GM18508 (cell line): Measurements from ENCODE around the gene BAIAP2L1.

ENCODE experiments used
- ATAC-seq: cut with Tn5 transposase; IDR thresholded peaks from one replicate; pipeline ENCODE4 v1.9.1; 2021; ENCODE audit warnings: moderate number of reproducible peaks; ENCODE audit not compliant: insufficient read depth, unreplicated experiment

Gene BAIAP2L1

DNA sequence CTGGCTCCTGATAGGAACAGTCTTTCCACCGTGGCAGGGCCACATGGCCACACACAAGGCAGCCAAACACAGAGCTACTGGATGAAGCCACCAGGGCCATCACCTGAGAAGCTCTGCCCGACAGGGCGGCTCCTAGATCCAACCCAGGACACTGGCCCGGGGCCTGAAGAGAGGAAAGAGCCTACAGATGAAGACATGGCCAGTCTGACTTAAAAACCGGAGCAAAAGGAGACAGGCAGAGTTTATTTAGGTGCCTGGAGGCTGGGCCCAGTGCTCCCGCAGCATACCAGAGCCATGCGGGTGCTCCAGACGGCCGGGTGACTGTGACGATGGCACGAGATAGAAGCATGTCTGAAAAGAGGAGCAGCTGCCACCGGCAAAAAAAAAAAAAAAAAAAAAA is 152.7 kb downstream of the BAIAP2L1 start:
- no peak for ATAC-seq

DNA sequence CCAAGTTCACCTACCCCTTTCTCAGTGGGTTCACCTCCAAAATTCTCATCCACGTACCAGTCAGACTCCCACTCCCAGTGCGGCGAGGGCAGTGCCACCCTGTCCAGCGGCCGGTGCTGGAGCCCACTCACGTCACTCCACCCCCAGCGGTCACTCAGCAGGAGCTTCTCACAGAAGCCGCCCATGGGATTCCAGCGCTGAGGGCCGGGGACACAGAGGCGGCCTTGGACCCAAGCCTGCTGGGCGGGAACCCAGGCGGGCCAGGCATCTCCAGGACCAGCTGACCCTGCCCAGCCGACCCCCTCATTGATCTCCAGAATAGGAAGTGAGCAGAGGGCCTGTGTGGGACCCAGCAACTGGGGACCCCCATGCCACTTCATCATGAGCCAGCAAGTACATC is 156.0 kb downstream of the BAIAP2L1 start:
- no peak for ATAC-seq

DNA sequence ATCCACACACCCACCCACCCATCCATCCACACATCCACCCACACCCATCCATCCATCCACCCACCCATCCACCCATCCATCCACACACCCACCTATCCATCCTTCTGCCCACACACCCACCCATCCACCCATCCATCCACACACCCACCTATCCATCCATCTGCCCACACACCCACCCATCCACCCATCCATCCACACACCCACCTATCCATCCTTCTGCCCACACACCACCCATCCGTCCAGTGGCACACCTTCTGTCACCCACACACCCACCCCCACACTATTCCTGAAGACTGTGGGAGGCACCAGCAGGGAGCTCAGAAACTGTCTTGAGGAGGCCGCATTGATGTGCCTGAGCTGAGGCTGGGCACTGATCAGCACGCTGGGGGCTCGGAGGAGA is 158.0 kb downstream of the BAIAP2L1 start:
- ATAC-seq = no peak

DNA sequence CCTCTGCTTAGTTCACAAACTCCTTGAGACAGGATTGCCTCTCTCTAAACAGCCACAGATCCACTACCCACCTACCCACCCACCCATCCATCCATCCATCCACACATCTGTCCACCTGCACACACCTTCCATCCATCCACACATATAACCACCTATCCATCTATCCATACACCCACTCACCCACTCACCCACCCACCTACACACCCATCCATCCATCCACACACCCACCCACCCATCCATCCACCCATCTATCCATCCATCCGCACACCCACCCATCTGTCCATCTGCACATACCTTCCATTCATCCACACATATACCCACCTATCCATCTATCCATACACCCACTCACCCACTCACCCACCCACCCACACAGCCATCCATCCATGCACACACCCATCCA is 158.5 kb downstream of the BAIAP2L1 start:
- no peak for ATAC-seq

DNA sequence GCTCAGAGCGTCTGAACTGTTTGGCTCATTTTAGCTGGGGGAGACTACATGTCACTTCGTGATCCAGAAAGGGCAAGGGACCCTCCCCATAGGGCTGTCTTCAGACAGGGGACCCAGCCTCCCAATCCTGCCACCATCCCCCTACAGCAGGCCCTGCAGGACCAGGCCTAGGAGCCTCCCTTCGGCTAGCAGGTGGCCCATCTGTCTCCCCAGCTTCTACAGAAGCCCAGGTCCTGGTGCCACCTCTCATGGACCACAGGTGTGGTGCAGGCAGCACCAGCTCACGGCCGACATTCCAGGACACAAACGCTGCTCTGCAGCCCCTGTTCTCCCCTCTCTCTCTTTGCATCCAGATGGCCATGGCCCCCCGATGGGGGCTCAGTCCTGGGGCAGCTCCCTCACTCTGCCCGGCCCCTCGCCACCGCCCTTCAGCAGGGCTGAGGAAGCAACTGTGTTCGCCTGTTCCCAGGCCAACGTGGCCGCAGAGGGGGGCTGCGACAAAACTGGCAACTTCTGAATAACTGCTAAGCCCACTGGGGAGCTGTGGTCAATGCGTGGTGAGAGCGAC is 159.1 kb downstream of the BAIAP2L1 start:
- no peak for ATAC-seq
